Muscle of leg (tissue), 11 donors: ENCODE results near the gene ALDH1L1. TPM values are rescaled to one million over a fixed set of nuclear protein-coding genes. Genes with fewer than 3 reads are reported as not detected.

Experiments used
- DNase-seq: peaks from one replicate; pipeline ENCODE4 v3.0.0; 2013
- H3K27ac ChIP-seq: one replicate; pipeline ENCODE4 v1.5.1; 2013; ENCODE audit warnings: mild to moderate bottlenecking, low read length, control low read depth
- H3K27me3 ChIP-seq: one replicate; pipeline ENCODE4 v1.6.1; 2013; ENCODE audit warnings: low read length; ENCODE audit not compliant: control insufficient read depth, insufficient read depth
- H3K36me3 ChIP-seq: one replicate; pipeline ENCODE4 v1.6.1; 2013; ENCODE audit warnings: low read length; ENCODE audit not compliant: control insufficient read depth, insufficient read depth
- H3K4me1 ChIP-seq: one replicate; pipeline ENCODE4 v1.6.1; 2013; ENCODE audit warnings: low read length; ENCODE audit not compliant: control insufficient read depth, insufficient read depth
- H3K4me3 ChIP-seq: one replicate; pipeline ENCODE4 v1.5.1; 2013; ENCODE audit warnings: low read length, control low read depth
- H3K9me3 ChIP-seq: replicated peaks from 2 replicates; pipeline ENCODE4 v1.6.1; 2013; ENCODE audit warnings: low read depth, low read length; ENCODE audit not compliant: control insufficient read depth
- WGBS: methylation state at CpG from one replicate; pipeline ENCODE4 v1.1.5; 2013; ENCODE audit warnings: missing lambda C conversion rate; ENCODE audit not compliant: insufficient coverage; 5-methylcytosine and 5-hydroxymethylcytosine counted together
- polyA plus RNA-seq, 8 donors: library from polyadenylated mRNA; unstranded; fragments of 120-200 nt; gene quantifications; one replicate each; pipeline versions ENCODE4 v1.2.1 to v1.2.3, GENCODE V29; 2013; ENCODE audit warnings: inconsistent platforms in 1 of 8, low replicate concordance in 1 of 8; ENCODE audit not compliant: insufficient read length in 8 of 8, insufficient read depth in 1 of 8
- total RNA-seq: library from RNA; stranded (reverse); fragments of 120-200 nt; gene quantifications from one replicate; pipeline ENCODE4 v1.2.4, GENCODE V29; 2013

Gene ALDH1L1
- total and polyA plus RNA-seq, 9 donors = 0.07 to 1.6 (median 0.18) TPM

- Histone ChIP-seq H3K27ac (no peak overlapping the region), H3K36me3 (no peaks in the 10 kb centered on the region), H3K27me3 (peaks cover 2% of the 10 kb centered on the region), H3K4me1 (no peaks in the 10 kb centered on the region), H3K9me3 (no peaks in the 10 kb centered on the region), H3K4me3 (no peak overlapping the region)
- DNase-seq = no peak
- WGBS = 88% methylated on average over 3 of the region's 8 CpGs
Measured at GRCh38 chr3:126119976-126120375, 60.4 kb downstream of the ALDH1L1 start.

GRCh38 chr3:126119008-126119675, 61.2 kb downstream of the ALDH1L1 start:
- Histone ChIP-seq H3K4me3 (no peak overlapping the region), H3K36me3 (no peaks in the 10 kb centered on the region), H3K9me3 (no peaks in the 10 kb centered on the region), H3K4me1 (no peaks in the 10 kb centered on the region), H3K27me3 (peaks cover 2% of the 10 kb centered on the region), H3K27ac (no peak overlapping the region)
- WGBS = 82% methylated on average over 7 of the region's 7 CpGs
- DNase-seq = no peak

- Histone ChIP-seq H3K4me1 (no peaks in the 10 kb centered on the region), H3K4me3 (no peak overlapping the region), H3K36me3 (no peaks in the 10 kb centered on the region), H3K27ac (no peak overlapping the region), H3K9me3 (no peaks in the 10 kb centered on the region), H3K27me3 (peaks cover 2% of the 10 kb centered on the region)
- WGBS = 85% methylated on average over 11 of the region's 11 CpGs
- DNase-seq = no peak
Measured at GRCh38 chr3:126118591-126118990, 61.8 kb downstream of the ALDH1L1 start.

- no peaks in the 10 kb centered on the region for H3K36me3 ChIP-seq
- H3K27me3 ChIP-seq = peaks cover 2% of the 10 kb centered on the region
- no peak overlapping the region for H3K4me3 ChIP-seq
- WGBS = 62% methylated on average over 4 of the region's 9 CpGs
- DNase-seq = no peak
- H3K4me1 ChIP-seq = no peaks in the 10 kb centered on the region
- no peaks in the 10 kb centered on the region for H3K9me3 ChIP-seq
- H3K27ac ChIP-seq = no peak overlapping the region
Measured at GRCh38 chr3:126117786-126118185, 62.6 kb downstream of the ALDH1L1 start.

GRCh38 chr3:126117212-126117611, 63.2 kb downstream of the ALDH1L1 start:
- no CpG with 5 or more reads among the region's 3 CpGs for WGBS
- no peak overlapping the region for H3K4me3 ChIP-seq
- DNase-seq = no peak
- no peaks in the 10 kb centered on the region for H3K4me1 ChIP-seq
- peaks cover 2% of the 10 kb centered on the region for H3K27me3 ChIP-seq
- H3K9me3 ChIP-seq = no peaks in the 10 kb centered on the region
- no peaks in the 10 kb centered on the region for H3K36me3 ChIP-seq
- no peak overlapping the region for H3K27ac ChIP-seq

- Histone ChIP-seq H3K27me3 (no peaks in the 10 kb centered on the region), H3K4me1 (no peaks in the 10 kb centered on the region), H3K9me3 (no peaks in the 10 kb centered on the region), H3K36me3 (no peaks in the 10 kb centered on the region), H3K4me3 (no peak overlapping the region), H3K27ac (no peak overlapping the region)
- WGBS = 25% methylated on average over 1 of the region's 1 CpG
- no peak for DNase-seq
Measured at GRCh38 chr3:126116526-126116925, 63.9 kb downstream of the ALDH1L1 start.

- no peak for DNase-seq
- no peaks in the 10 kb centered on the region for H3K9me3 ChIP-seq
- H3K4me3 ChIP-seq = no peak overlapping the region
- peaks cover 5% of the 10 kb centered on the region for H3K4me1 ChIP-seq
- no peaks in the 10 kb centered on the region for H3K27me3 ChIP-seq
- WGBS = 74% methylated on average over 14 of the region's 16 CpGs
- H3K36me3 ChIP-seq = no peaks in the 10 kb centered on the region
- no peak overlapping the region for H3K27ac ChIP-seq
Measured at GRCh38 chr3:126114443-126115386, 65.7 kb downstream of the ALDH1L1 start.

GRCh38 chr3:126113733-126114442, 66.5 kb downstream of the ALDH1L1 start:
- no peak for DNase-seq
- H3K36me3 ChIP-seq = no peaks in the 10 kb centered on the region
- H3K27me3 ChIP-seq = no peaks in the 10 kb centered on the region
- H3K27ac ChIP-seq = no peak overlapping the region
- no peaks in the 10 kb centered on the region for H3K9me3 ChIP-seq
- 82% methylated on average over 5 of the region's 9 CpGs for WGBS
- peaks cover 5% of the 10 kb centered on the region for H3K4me1 ChIP-seq
- H3K4me3 ChIP-seq = no peak overlapping the region

GRCh38 chr3:126113238-126113555, 67.2 kb downstream of the ALDH1L1 start:
- DNase-seq = no peak

More at GRCh38 chr3:126113238-126113555, 67.2 kb downstream of the ALDH1L1 start:
- no peaks in the 10 kb centered on the region for H3K9me3 ChIP-seq
- H3K27ac ChIP-seq = no peak overlapping the region
- H3K4me3 ChIP-seq = no peak overlapping the region
- peaks cover 5% of the 10 kb centered on the region for H3K4me1 ChIP-seq
- WGBS = 74% methylated on average over 5 of the region's 6 CpGs
- H3K36me3 ChIP-seq = no peaks in the 10 kb centered on the region
- no peaks in the 10 kb centered on the region for H3K27me3 ChIP-seq
